Heart right ventricle (tissue), 16 donors: Measurements from ENCODE around the gene UTS2. TPM values are rescaled to one million over a fixed set of nuclear protein-coding genes. Genes with fewer than 3 reads are reported as not detected.

Experiments used
- ATAC-seq, 8 donors: fragments of 200-7000 bp; cut with Tn5 transposase; one replicate each; pipeline ENCODE4 v1.9.1; 2020; ENCODE audit warnings: mild to moderate bottlenecking in 8 of 8, moderate library complexity in 8 of 8, moderate number of reproducible peaks in 1 of 8
- DNase-seq, 2 donors: peaks; one replicate each; pipeline ENCODE4 v3.0.0-alpha.2; 2020
- H3K27ac ChIP-seq, 10 donors: fragments of 200-600 bp; sonication (generic) in 2 of 10; one replicate each; pipeline versions ENCODE4 v1.5.0 to v1.8.0; 2020 to 2022; ENCODE audit warnings: mild to moderate bottlenecking in 3 of 10
- H3K27me3 ChIP-seq, 7 donors: fragments of 200-600 bp; one replicate each; pipeline ENCODE4 v1.8.0; 2021 to 2022; ENCODE audit warnings: mild to moderate bottlenecking in 2 of 7
- H3K36me3 ChIP-seq, 9 donors: fragments of 200-600 bp; sonication (generic) in 1 of 9; one replicate each; pipeline versions ENCODE4 v1.5.0 to v1.8.0; 2020 to 2022; ENCODE audit warnings: mild to moderate bottlenecking in 2 of 9
- H3K4me1 ChIP-seq, 9 donors: fragments of 200-600 bp; sonication (generic) in 1 of 9; one replicate each; pipeline versions ENCODE4 v1.5.0 to v1.8.0; 2020 to 2022; ENCODE audit warnings: mild to moderate bottlenecking in 4 of 9
- H3K4me3 ChIP-seq, 10 donors: fragments of 200-600 bp; sonication (generic) in 2 of 10; one replicate each; pipeline versions ENCODE4 v1.5.0 to v1.8.0; 2020 to 2022; ENCODE audit warnings: mild to moderate bottlenecking in 7 of 10, moderate library complexity in 2 of 10
- H3K9me3 ChIP-seq, 11 donors: fragments of 200-600 bp in 10 of 11; sonication (generic) in 2 of 11; one replicate each; pipeline versions ENCODE4 v1.5.0 to v1.8.0; 2013 to 2022; ENCODE audit warnings: mild to moderate bottlenecking in 2 of 11, control low read depth in 1 of 11, moderate library complexity in 1 of 11
- CTCF ChIP-seq, 9 donors: fragments of 200-600 bp; sonication (generic) in 2 of 9; IDR thresholded peaks; one replicate each; pipeline versions ENCODE4 v1.5.0 to v1.8.0; 2021 to 2022; ENCODE audit warnings: antibody characterized with exemption in 9 of 9, mild to moderate bottlenecking in 5 of 9, moderate library complexity in 1 of 9
- WGBS, 2 donors: extraction: QIAGEN DNeasy Blood & Tissue Kit; methylation state at CpG; one replicate each; pipeline ENCODE4 v1.1.7; 2013; ENCODE audit warnings: inconsistent platforms in 1 of 2; 5-methylcytosine and 5-hydroxymethylcytosine counted together
- intact Hi-C, 10 donors: fragments of 100-400 bp; cut with DNase I; formaldehyde crosslinking; loops; one replicate each; pipeline versions ENCODE4 v1.11.1 to v1.14.2; 2022
- polyA plus RNA-seq, 2 donors: library from polyadenylated mRNA; stranded (reverse); fragments of 200-250 nt; gene quantifications; one replicate each; pipeline ENCODE4 v1.2.3, GENCODE V29; 2013
- total RNA-seq, 10 donors: library from RNA; stranded (reverse); fragmentation: NEBNext Ultra II Directional in 3 of 10; extraction: Animal tissue kit (Norgen Biotek cat#: 25700) in 3 of 10; gene quantifications; one replicate each; pipeline versions ENCODE4 v1.2.1 to v1.2.4, GENCODE V29; 2021 to 2023
- donor health status: Arrhythmogenic right ventricular cardiomyopathy.
- donor health status: ischemic (EF 13 %, LVEDD 7.1; RV severe dilation, severe dysfunction).
- donor health status: healthy with polysubstance abuse.
- donor health status: DM: no; HTN: yes; CAD: no.
- donor health status: DM: no; HTN: no; CAD: no.
- donor health status: ischemic (EF 25% LVEDD 6.9; RV normal size, moderate dysfunction).
- donor health status: ischemic (EF 25% LVEDD 5.7; RV mildly dilated, moderate dysfunction).
- donor health status: healthy.
- donor health status: DM: yes; HTN: yes; CAD: no.
- donor health status: Ischemic cardiomyopathy.
- donor health status: ischemic (EF 35%, LVEDD 5.7; RV mildly dilated, moderate dysfunction).
- donor health status: nonischemic (EF 11% LVEDD 7.7; RV severe dilation, severe dysfunction).
- donor health status: DM: yes; HTN: yes; CAD: no.
- donor health status: PGD.
- donor health status: ischemic (EF 29% LVEDD 5.4; RV normal size, mild dysfunction).
- donor health status: nonischemic (EF 23%, LVEDD 6.1; RV moderate dilation, normal function).

Gene UTS2
- total and polyA plus RNA-seq, 12 donors, result 0.16 TPM; not detected in 11

GRCh38 chr1:7824701-7825100 lies 28.2 kb downstream of the UTS2 start:
- intact Hi-C loops, result no loop called here
- Histone ChIP-seq H3K9me3 (no peaks in the 10 kb centered on the region), H3K27ac (no peak overlapping the region), H3K4me1 (no peaks in the 10 kb centered on the region), H3K36me3 (peaks cover 0 to 100% (median 70%) of the 10 kb centered on the region in 9 donors), H3K27me3 (no peaks in the 10 kb centered on the region), H3K4me3 (no peak overlapping the region)
- no peak for ATAC-seq
- DNase-seq, result no peak
- WGBS, 2 donors, result 95 to 96% methylated on average over 8 of the region's 8 CpGs
- no peak for TF ChIP-seq CTCF (IDR thresholded peaks at IDR 0.05)

DNA sequence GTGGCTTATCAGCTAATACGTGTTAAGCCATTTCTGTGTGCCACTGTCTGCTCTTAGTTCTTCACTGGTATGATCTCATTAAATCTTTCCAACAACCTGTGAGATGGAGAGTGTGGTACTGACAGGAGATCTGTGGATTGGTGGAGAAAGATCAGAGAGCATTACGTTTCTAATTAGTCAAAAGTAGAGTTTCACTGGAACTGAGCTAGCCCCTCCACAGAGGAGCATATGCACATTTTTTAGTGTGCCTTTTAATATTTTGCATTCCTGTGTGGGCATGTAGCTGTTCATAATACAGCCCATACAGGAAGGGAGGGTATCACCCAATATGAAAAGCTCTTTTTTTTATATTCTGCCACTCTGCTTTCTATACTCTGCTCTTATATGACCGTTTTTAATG lies 31.6 kb downstream of the UTS2 start:
- Histone ChIP-seq H3K27me3 (no peaks in the 10 kb centered on the region), H3K9me3 (no peaks in the 10 kb centered on the region), H3K4me1 (no peaks in the 10 kb centered on the region), H3K36me3 (peaks cover 0 to 100% (median 73%) of the 10 kb centered on the region in 9 donors), H3K27ac (no peak overlapping the region), H3K4me3 (no peak overlapping the region)
- TF ChIP-seq CTCF (IDR thresholded peaks at IDR 0.05), result no peak
- ATAC-seq, result no peak
- DNase-seq, result no peak
- WGBS, 2 donors, result 82 to 85% methylated on average over 3 of the region's 3 CpGs
- intact Hi-C loops, result no loop called here

GRCh38 chr1:7813677-7814373 lies 39.0 kb downstream of the UTS2 start:
- ATAC-seq, result no peak
- DNase-seq, result no peak
- Histone ChIP-seq H3K9me3 (peaks cover 0 to 17% (median 9%) of the 10 kb centered on the region in 11 donors), H3K27ac (no peak overlapping the region), H3K4me1 (no peaks in the 10 kb centered on the region), H3K4me3 (no peak overlapping the region), H3K27me3 (no peaks in the 10 kb centered on the region), H3K36me3 (peaks cover 0 to 100% (median 71%) of the 10 kb centered on the region in 9 donors)
- no peak for TF ChIP-seq CTCF (IDR thresholded peaks at IDR 0.05)
- WGBS, 2 donors, result 87 to 95% methylated on average over 3 of the region's 3 CpGs
- intact Hi-C loops, result loop anchor here in 1 of 10 donors (10.0 kb wide), 1 partner anchor 91 kb away; no protein-coding TSS in a partner anchor

DNA sequence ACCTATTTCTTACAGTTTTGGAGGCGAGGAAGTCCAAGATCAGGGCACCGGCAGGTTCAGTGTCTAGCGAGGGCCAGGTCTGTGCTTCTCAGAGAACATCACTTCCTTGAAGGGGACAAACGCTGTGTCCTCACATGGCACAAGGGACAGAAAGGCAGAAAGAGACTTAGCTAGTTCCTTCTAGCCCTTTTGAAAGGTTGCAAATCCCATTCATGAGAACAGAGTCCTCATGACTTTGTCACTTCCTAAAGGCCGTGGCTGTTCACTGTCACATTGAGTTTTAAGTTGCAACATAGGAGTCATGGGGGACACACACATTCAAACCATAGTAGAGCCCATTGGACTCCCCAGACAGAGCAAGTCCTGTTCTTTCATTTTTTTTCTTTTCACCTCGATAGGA lies 41.4 kb downstream of the UTS2 start:
- H3K4me3 ChIP-seq, result no peak overlapping the region
- no peak for ATAC-seq
- no peaks in the 10 kb centered on the region for H3K4me1 ChIP-seq
- H3K9me3 ChIP-seq, result peaks cover 0 to 17% (median 9%) of the 10 kb centered on the region in 11 donors
- H3K27me3 ChIP-seq, result no peaks in the 10 kb centered on the region
- no peak overlapping the region for H3K27ac ChIP-seq
- peaks cover 0 to 100% (median 65%) of the 10 kb centered on the region in 9 donors for H3K36me3 ChIP-seq
- intact Hi-C loops, result loop anchor here in 1 of 10 donors (10.0 kb wide), 1 partner anchor 93 kb away; no protein-coding TSS in a partner anchor
- TF ChIP-seq CTCF (IDR thresholded peaks at IDR 0.05), result no peak
- DNase-seq, result no peak
- 93 to 95% methylated on average over 6 of the region's 6 CpGs for WGBS, 2 donors
